CD4-positive, alpha-beta T cell treated with Interleukin-4 for 4 hours (primary cell): ENCODE results near the gene SYDE2.
"Not testable (repeated sequence)": the region's sequence is repeated elsewhere in the genome, so short reads cannot be mapped to it uniquely, and the experiment has no call there.

ENCODE experiments used
- DNase-seq: peaks from one replicate; pipeline ENCODE4 v3.0.0-alpha.2; 2020

Gene SYDE2

GRCh38 chr1:85200463-85201339 lies at the start of gene SYDE2:
Gene SYDE2 (minus strand): TSS chr1:85201016. CDS start chr1:85200996, 20 bp downstream.
- peak; percentile 77 for DNase-seq

DNA sequence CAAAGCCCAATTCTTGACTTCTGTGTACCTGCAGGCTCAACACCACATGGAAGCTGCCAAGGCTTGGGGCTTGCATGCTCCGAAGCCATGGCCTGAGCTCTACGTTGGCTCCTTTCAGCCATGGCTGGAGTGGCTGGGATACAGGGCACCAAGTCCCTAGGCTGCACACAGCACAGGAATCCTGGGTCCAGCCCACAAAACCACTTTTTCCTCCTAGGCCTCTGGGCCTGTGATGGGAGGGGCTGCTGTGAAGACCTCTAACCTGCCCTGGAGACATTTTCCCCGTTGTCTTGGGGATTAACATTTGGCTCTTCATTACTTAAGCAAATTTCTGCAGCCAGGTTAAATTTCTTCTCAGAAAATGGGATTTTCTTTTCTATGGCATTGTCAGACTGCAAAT lies 48.2 kb upstream of the SYDE2 start:
- not testable (repeated sequence) for DNase-seq

DNA sequence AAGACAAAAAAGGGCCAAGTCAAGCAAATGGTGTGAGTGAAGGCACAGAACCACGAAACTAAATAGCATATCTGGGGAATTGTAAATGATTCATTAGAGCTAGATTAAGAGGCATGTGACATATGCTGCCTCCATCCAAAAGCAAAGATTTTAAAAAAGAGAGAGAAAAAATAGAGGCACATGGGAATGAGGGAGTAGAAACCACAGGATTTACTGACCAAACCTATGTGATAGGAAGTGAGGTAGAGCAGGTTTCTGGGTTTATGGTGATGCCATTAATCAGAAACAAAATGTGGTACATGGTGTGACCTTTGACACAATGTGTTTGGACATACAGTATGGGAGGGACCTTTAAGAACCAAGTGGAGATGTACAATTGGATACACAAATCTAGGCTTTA lies 45.1 kb upstream of the SYDE2 start:
- DNase-seq, result no peak

DNA sequence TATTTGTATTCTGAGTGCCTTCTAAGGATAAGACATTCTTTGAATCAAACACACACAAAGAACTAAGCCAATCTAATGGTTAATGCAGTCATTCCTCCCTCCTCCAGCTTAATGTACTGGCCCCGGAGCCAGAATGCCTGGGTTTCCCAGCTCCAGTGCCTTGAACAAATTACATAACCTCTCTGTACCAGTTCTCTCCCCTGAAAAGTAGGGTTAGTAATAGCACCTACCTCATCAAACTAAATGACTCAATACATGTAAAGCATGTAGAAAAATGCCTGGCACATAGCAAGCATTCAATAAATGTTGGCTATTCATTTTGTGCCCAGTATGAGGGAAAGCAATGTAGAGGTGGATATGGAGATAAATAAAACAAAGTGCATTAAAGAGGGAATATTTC lies 44.6 kb upstream of the SYDE2 start:
- DNase-seq, result no peak

DNA sequence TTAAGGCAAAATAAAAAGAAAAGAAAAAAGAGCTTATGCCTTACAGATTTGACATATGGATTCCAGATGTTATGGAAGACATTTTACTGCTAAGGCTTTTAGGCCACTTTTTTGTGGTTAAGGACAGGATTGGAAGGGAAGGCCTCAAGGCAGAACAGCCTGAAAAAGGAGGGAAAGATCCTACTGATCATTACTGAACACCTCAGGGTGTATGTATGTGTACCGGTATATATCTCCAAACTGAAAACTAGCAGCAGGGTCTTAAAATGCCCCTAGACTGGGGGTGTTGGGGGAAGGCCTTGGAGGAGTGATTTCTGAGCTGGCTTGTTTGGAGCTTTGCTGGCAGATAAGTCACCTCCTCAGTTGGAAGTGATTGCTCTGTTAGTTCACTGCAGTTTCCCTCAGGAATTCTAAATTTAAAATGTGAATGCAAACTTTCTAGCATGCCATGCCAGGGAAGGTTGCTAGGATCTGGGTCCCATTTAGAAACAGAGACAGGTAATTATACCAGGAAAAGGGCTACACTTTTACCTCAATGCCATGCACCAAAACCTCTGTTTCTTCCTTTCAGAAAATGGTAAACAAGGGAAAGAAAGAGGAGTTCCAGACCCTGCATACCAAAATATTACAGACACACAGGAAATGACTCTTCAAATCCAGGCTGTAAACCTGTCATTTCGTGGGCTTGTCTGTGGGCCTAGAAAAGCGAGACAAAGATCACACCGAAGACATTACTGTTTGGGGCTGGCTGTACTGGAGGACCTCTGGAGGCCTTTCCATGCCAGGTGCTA lies 43.6 kb upstream of the SYDE2 start:
- no peak for DNase-seq

- no peak for DNase-seq
Measured at GRCh38 chr1:85243372-85243771, 42.6 kb upstream of the SYDE2 start.

DNA sequence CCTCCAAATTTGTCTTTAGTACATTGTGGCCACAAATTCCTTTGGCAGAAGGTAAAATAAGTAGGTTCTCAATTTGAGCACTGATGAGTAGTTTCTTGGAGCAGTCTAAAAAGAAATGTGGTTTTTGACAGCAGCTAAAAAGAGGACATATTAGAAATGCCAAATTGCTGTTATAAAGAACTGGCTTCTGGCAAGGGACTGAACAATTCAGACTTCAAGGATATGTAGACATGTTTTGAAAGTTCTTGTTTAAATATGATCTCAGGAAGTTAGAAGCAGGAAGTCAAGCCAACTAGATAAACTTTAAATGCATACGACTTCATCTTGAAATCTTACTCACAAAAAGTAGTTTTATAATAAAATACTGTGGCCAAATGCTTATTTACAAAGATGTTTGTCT lies 39.8 kb upstream of the SYDE2 start:
- DNase-seq, result no peak

DNA sequence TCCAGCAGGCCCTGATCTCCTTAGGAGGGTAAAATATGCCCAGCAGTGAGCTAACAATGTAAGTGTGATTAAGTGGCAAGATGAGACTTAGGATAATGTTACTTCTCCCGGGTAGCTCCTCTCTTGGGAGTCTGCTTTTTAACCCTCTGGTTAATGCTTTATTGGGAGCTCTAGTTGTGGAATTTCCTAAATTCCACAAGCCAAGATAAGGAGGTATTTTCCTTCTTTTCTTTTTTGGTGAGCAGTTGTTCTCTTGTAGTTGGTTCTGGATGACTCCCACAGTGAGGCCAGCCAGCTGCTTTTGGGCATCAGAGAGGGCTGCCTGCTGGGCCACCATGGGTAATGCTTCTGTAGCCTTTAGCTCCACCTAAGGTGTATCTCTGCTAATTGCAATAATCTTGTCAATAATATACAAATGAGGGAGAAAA lies 39.4 kb upstream of the SYDE2 start:
- DNase-seq, result peak; percentile 7

- no peak for DNase-seq
Measured at GRCh38 chr1:85237613-85238012, 36.8 kb upstream of the SYDE2 start.

DNA sequence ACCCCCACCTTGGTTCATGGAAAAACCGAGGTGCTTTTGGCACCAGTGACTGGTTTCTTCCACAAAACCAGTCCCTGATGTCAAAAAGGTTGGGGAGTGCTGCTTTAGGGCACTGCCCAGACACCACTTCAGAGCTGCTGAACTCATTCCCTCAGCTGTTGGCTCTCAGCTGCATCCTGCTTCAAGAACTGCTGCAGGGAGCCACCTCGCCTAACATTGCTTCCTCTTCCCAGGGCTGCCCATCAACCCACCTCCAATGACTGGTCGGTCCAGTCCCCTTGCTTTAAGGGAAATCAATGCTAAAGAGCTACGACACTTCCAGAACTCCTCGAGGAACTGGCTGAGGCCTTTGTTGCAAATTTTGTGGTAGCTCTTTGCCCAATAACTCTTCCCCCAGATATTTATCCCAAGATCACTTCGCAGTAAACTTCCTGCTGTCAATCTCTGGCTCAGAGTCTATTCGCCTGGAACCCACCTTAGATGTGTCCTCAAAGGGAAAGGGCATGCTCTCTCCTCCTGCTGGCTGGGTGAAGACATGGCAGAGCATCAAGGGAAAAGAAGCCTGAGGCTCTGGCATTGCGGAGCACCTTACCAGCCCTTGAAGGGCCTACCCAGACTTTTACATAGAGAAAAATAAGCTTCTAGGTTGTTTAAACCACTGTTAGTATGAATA lies 29.6 kb upstream of the SYDE2 start:
- no peak for DNase-seq

DNA sequence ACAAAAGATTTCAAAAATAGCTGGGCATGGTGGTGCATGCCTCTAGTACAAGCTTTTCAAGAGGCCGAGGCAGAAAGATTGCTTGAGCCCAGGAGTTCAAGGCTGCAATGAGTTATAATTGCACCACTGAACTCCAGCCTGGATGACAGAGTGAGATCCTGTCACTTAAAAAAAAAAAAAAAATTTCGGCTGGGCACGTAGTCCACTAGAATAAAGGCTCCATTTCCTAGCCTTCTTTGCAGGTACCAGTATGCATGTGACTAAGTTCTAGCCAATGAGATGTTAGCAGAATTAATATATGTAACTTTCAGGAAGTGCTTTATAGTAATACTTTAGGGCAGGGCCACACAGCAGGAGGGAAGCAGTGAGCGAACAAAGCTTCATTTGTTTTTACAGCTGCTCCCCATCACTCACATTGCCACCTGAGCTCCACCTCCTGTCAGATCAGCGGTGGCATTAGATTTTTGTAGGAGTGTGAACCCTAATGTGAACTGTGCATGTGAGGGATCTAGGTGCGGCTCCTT lies 28.8 kb upstream of the SYDE2 start:
- DNase-seq, result no peak

GRCh38 chr1:85228972-85229371 lies 28.2 kb upstream of the SYDE2 start:
- no peak for DNase-seq

GRCh38 chr1:85225624-85226380 lies 25.0 kb upstream of the SYDE2 start:
- DNase-seq, result no peak

DNA sequence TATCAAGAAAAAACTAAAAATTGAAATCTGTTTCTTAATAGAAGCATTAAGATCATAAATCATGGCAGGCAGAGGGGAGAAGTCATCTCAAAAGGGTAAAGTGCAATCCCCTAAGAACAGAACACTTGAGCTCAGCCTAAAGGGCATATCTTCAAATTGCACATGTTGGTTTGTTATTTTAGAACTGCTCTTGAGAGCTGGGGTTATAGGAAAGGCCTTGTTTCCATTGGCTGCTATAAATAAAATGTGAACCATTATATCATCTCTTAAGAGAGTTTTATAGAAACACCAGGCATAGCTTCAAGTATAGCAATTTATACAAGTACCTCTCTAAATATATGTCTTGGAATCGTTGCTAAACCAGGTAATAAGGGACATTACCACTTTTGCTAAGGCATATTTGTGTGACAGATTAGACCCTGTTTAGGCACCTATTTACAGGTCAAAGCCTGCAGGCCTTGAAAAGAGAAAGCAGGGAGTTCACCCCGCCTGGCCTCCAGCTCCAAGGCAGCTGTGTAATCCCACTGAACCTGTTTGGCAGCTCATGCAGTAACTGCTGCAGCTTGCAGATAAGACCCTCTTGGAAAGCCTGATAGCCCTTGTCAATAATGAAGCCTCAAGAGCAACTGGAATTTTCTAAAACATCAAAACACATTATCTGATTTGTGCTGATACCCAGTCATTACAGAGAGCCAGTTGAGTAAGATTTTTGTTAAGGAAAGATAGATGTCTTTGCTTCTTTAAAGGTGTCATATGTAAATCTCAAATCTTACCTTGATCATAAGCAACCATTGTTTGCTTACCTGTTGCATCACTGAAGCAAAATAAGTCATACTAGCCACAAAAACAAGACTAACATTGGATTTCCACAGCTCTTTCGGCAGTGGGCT lies 24.2 kb upstream of the SYDE2 start:
- DNase-seq, result no peak

- DNase-seq, result no peak
Measured at GRCh38 chr1:85224295-85224694, 23.5 kb upstream of the SYDE2 start.

DNA sequence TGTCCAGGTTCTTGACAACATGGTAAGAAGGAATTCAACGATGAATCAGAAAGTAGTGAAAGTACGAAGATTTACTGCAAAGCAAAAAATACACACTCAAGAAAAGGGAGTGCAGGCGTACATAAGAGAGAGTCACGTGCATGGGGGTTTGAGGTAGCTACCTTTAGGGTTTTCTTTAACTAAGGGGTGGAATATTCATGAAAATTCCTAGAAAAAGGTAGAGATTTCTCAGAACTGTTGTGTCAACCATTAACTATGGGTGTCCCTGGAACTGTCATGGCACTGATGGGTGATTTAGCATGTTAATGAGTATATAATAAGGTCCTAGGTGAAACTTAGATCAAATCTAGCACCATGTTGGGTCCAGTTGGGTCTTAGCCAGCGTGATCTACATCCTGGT lies 22.5 kb upstream of the SYDE2 start:
- no peak for DNase-seq

DNA sequence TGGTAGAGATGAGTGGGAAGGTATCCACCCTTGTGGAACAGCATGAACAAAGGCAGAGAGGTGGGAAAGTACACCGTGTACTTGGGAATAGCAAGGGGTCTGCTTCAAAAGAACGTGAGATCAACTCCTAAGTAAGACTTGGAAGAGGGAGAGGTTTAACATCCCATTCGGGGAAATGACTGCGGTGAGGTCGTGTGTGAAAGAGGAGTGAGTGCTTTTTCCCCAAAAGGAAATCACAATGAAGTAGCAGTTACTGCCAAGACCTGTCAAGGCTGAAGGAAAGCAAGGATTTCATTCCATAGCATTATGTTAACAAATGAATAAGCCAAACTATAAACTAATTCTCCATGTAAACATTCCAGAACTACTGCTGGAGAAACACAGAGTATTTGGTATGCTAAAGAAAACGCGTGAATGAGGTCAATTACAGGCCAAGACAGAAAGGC lies 20.0 kb upstream of the SYDE2 start:
- no peak for DNase-seq

DNA sequence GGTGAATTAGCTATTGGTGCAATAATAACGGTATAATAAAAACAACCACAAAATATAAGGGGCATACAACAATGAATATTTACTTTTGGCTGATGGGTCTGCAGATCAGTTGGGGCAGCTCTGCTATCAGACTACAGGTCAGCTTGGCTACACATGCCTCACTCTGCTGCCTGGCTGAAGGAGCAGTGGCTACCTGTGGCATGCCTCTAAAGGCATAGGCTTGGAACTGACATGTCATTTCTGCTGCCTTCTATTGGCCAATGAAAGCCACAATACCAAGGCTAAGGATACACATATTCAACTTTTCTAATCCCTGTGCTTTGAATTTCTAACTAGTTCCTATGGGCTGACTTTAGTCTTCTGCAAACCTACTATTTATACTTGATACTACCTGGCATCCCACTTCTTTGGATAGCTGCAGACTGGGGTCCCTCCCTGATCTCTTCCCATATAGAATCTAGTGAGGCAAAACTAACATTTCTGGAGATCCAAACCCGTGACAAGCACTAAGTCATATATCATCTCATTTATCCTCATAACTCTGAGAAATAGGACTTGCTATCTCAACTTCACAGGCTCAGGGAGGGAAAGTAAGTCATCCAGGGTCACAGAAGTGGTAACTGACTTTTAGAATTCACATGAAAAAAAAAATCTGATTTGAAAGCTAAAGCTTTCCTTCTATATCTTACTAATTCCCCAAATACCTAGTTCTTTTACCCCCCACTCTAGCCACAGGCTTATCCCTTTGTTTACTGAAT lies 19.2 kb upstream of the SYDE2 start:
- DNase-seq, result no peak

DNA sequence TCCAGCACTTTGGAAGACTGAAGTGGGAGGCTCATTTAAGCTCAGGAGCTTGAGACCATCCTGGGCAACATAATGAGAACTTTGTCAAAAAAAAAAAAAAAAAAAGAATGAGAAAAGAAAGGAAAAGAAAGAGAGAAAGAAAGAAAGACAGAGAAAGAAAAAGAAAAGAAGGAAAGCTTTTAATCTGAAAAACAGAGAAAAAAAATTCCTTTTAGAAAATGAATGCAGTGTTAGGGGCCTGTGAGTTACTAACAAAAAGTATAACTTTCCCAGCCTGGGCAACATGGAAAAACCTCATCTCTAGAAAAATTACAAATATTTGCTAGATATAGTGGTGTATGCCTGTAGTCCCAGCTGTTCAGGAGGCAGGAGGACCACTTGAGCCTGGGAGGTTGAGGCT lies 15.9 kb upstream of the SYDE2 start:
- DNase-seq, result no peak

GRCh38 chr1:85214654-85215053 lies 13.8 kb upstream of the SYDE2 start:
- no peak for DNase-seq

DNA sequence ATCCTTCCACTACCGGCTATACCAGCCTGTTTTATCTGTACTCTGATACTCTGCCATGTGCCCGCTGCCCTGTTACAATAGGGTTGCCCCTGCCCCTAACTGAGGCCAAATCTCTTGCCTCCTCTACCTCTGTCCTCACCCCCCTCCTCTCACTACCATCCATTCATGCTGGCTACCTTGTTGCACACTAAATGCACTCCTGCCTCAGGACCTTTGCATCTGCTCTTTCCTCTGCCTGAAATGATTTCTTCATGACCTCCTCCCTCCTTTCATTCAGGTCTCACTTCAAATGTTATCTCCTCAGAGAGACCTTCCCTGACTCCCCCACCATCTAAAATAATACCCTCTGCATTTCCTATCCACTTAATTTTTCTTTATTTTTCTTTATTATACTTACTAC lies 7.7 kb upstream of the SYDE2 start:
- DNase-seq, result no peak
